ENCODE measurements around the gene DIP2A.
"Not testable (repeated sequence)": the region's sequence is repeated elsewhere in the genome, so short reads cannot be mapped to it uniquely, and the experiment has no call there.

The DIP2A gene

DNA sequence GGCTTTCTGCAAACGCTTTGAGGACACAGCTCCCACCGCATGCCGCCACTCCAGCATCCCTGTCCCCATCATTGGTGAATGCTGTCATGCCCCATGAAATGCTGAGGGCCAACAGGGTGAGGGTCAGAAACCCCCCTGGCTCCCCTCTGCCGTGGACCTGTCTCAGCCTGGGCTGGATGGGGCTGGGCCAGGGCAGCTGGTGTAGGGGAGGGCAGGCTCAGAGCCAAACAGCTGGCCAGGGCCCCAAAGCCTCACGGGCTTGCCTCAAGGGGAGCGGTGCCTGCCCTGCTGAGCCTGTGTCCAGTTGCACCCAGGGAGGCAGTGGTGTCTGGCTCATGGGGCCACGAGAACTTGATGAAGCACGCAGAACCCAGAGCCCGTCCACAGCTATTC is 96.5 kb downstream of the DIP2A start:
- no peak for DNase-seq

DNA sequence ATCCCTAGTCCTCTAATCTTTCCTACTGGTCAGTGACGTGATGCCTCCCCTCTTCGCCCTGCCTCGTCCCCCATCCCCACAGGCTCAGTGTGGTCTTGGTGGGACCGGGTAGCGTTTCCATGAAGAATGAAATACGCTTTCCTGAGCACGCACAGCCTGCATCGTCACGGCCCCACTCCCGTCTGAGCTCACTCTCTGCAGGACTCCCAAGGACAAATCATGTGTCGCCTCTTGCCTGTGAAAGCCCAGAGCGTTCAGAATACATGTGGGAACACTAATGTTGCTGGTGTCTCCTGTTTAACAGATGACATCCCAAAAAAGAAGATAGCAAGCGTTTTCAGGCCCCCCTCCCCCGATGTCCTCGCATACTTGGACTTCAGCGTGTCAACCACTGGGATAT is 97.0 kb downstream of the DIP2A start:
- DNase-seq = no peak

DNA sequence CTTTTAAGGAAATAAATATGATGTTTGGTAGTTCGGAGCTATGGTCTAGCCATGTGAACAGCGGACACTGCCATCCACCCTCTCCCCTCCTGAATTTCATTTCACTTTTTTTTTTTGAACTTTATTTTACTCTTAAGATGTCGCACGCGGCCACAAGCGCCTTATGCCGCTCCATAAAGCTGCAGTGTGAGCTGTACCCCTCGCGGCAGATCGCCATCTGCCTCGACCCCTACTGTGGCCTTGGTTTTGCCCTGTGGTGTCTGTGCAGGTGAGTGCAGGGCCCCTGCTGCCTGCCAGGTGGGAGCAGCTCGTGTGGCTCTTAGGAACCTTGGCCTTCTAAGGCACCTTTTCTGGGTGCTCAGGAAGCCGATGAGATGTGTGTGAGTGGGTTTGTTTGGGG is 98.1 kb downstream of the DIP2A start:
- DNase-seq = no peak

DNA sequence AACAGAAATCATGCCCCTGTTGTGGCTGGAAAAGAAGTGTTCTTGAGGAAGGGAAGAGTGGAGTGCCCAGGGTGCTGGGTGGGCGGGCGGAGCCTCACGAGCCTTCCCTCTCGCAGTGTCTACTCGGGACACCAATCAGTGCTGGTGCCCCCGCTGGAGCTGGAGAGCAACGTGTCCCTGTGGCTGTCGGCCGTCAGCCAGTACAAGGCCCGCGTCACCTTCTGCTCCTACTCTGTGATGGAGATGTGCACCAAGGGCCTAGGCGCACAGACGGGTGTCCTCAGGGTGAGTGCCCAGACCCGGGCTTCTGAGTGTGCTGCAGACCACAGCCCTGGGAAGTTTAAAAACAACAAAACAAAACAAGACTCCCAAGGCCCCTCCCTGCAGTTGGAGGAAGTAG is 98.8 kb downstream of the DIP2A start:
- DNase-seq = no peak

DNA sequence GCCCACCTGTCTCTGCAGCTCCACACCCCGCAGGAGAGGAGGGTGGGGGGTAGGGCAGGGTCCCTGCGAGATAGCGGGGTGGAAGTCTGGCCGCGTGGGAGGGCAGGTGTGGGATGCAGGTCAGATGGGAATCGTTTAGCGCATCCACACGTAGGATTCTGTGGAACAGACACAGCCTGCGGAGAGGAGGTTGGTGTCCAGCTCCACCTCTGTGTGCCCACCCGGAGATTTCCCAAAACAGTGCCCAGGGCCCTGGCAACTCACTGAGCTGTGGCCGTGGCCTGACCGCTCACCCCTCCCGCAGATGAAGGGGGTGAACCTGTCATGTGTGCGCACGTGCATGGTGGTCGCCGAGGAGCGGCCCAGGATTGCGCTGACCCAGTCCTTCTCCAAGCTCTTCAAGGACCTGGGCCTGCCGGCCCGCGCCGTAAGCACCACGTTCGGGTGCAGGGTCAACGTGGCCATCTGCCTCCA is 99.3 kb downstream of the DIP2A start:
- no peak for DNase-seq

GRCh38 chr21:46559291-46559983 is 100.7 kb downstream of the DIP2A start:
- DNase-seq = peak in 1 of 56 donors; percentile 18

DNA sequence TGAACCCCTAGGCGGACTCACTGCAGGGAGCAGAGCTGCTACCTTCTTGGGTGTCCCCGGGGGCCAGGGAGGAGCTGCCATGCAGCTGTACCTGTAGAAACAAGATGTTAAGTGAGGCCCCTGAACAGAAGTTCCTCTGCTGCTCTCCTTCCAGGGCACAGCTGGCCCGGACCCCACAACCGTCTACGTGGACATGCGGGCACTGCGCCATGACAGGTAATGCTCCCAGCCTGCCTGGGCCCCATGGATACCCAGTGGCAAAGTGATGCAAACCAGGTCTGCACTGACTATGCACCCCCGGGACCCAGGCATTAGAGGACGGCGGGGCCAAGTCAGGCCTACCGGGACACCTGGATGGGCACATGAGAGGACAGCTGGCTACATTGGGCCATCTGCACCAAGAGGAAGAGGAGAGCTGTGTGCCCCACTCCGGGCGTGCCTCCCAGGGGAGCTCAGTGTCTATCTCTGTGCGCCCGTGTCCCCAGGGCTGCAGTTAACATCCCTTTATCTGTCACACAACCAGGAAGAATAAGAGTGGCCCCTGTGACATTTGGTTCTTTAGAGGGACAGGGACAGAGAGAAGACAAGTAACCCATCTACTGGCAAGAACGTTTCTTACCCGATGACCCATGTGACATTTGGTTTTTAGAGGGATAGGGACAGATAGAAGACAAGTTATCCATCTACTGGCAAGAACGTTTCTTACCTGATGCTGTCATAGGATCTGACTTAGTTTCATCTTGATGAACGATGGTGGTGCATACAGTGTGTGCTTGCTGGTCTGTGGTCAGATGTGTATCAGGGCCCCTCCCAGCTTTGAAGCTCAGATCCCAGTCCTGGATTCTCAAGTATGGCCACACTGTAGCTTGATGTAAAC is 102.1 kb downstream of the DIP2A start:
- DNase-seq = no peak

- DNase-seq = no peak
Observed at GRCh38 chr21:46561445-46562090, 102.9 kb downstream of the DIP2A start.

GRCh38 chr21:46562472-46562871 is 103.8 kb downstream of the DIP2A start:
- no peak for DNase-seq

DNA sequence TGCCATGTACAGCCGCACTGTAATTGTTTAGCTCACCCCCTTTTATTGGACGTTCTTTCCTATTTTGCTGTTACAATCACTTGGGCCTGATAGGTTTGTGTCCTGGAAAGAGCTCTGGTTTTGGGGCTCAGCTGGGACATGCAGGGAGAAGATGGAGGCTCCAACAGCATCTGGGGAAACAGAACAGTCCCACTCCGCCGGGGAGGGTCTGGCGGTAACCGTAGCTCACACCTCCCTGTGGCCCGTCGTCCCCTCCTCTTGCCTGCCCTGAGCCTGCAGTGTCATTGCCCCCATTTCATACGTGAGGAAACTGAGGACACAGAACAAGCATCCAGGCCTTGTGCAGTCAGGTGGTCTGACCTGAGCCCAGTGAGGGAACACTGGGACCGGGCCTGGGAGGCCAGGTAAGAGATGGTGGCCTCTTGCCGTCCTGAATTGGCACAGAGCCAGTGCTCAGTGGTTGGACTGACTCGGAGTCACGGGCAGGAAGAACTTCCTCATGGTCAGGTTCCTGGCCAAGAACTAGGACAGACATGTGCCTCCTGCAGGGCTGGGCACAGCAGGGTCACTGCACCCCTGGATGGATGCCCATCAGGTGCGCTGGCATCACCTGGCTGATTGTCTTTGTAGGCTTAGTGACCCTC is 104.4 kb downstream of the DIP2A start:
- DNase-seq = no peak

DNA sequence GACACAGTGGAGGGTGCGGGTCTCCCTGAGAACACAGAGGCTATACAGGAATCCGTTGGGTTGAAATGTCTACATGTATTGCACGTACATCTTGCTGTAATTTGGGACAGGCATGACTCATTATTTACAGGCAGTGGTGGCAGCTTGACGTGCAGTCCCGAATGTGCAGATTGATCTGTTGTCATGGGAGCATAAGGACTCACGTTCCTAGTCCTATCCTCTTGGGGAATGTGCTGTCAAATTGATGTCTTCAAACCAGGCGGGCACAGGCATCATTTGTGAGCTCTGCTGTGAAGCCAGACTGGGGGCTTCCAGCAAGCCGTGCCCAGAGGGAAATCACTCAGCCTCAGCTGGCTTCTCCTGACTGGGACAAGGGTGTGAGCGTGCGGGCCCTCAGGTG is 105.7 kb downstream of the DIP2A start:
- peak in 1 of 56 donors; percentile 14 for DNase-seq

GRCh38 chr21:46567348-46567747 is 108.7 kb downstream of the DIP2A start:
- no peak for DNase-seq

GRCh38 chr21:46568562-46568961 is 109.9 kb downstream of the DIP2A start:
- DNase-seq = no peak

DNA sequence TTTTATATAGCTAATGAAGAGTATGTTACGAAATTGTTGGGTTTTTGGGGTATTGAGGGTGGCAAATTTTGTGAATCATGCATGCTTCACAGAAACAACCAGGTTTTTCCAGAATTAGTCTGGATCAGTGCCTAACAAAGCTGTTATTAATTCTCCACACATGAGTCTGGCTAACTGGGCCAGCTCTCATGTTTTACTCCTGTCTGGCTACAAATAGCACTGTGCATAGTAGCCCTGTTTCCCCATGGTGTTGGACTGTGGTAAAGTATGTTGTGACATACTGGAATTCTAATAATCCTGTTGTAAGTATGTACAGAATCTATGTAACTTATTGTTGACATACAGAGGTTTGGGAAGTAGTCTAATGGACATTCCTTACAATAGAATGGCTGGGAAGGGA is 110.4 kb downstream of the DIP2A start:
- no peak for DNase-seq

DNA sequence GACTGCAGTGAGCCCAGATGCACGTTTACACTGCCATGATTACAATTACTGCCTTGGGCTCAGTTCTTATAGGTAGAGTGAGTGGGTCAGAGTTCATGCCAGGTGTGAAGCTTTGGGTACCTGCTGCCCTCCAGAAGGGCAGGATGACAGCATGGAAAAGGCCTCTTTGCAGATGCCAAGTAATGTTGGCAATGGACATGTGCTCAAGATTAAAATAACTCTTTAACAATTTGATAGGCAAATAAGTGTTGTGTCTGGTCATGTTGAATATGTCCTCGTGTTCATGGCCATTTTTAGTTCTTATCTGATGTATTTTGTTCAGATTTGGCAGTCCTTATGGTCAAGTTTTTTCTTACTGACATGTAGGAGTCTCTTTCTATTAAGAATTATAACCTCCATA is 111.4 kb downstream of the DIP2A start:
- no peak for DNase-seq

- no peak for DNase-seq
Observed at GRCh38 chr21:46570631-46571030, 111.9 kb downstream of the DIP2A start.

GRCh38 chr21:46572850-46573249 is 114.2 kb downstream of the DIP2A start:
- DNase-seq = no peak

- DNase-seq = not testable (repeated sequence)
Observed at GRCh38 chr21:46577786-46578185, 119.1 kb downstream of the DIP2A start.

DNA sequence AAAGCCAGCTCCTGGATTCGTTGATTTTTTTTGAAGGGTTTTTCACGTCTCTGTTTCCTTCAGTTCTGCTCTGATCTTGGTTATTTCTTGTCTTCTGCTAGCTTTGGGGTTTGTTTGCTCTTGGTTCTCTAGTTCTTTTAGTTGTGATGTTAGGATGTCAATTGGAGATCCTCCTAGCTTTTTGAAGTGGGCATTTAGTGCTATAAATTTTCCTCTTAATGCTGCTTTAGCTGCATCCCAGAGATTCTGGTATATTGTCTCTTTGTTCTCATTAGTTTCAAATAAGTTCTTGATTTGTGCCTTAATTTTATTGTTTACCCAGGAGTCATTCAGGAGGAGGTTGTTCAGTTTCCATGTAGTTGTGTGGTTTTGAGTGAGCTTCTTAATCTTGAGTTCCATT is 120.7 kb downstream of the DIP2A start:
- DNase-seq = not testable (repeated sequence)

DNA sequence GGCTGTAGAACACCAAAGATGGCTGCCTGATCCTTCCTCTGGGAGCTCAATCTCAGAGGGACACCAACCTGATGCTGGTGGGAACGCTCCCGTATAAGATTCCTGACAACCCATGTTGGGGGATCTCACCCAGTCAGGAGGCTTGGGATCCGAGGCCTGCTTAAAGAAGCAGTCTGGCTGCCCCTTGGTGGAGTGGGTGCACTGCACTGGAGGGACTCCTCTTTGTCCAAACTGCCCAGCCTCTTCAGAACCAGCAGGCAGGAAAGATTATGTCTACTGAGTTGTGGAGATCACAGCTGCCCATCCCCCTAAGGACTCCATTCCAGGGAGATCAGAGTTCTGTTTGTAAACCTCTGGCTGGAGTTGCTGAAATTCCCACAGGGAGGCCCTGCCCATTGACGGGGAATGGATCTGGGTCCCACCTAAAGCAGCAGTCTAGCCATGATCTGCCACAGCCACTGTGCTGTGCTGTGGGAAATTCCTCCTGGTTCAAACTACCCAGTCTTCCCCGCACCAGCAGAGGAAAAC is 123.2 kb downstream of the DIP2A start:
- no peak for DNase-seq

GRCh38 chr21:46585191-46585953 is 126.7 kb downstream of the DIP2A start:
- no peak for DNase-seq

Data from nucleus accumbens (tissue), 56 donors.